Measurements from ENCODE around the gene HERPUD2.

HERPUD2 gene

DNA sequence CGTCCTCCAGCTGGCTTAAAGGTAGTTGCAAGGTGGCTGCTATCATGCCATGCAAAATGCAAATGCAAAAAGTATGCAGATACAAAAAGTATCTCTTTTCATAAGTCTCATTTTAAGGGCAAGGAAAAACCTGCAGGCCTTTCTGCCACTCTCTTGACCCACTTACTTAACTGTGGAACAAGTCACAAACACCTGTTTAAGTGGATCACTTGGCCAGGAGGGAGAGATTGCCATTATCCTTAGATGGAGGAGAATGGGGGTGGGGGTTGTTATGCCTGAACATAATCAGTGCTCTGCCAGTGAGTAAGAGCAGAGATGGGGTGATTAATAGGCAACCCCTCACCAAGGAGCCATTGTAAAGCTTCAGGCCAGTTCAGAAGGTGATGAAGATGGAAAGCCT, 25.1 kb upstream of the HERPUD2 start:
- no peak overlapping the region for H3K4me3 ChIP-seq (replicated peaks; ENCODE audit: low read depth, low read length)
- no peaks in the 10 kb centered on the region for H3K27me3 ChIP-seq (replicated peaks; ENCODE audit: control insufficient read depth, insufficient read depth, low read length)
- H3K36me3 ChIP-seq (ENCODE audit: control insufficient read depth, insufficient read depth, low read length), result no peaks in the 10 kb centered on the region
- TF ChIP-seq, protein P1, sequence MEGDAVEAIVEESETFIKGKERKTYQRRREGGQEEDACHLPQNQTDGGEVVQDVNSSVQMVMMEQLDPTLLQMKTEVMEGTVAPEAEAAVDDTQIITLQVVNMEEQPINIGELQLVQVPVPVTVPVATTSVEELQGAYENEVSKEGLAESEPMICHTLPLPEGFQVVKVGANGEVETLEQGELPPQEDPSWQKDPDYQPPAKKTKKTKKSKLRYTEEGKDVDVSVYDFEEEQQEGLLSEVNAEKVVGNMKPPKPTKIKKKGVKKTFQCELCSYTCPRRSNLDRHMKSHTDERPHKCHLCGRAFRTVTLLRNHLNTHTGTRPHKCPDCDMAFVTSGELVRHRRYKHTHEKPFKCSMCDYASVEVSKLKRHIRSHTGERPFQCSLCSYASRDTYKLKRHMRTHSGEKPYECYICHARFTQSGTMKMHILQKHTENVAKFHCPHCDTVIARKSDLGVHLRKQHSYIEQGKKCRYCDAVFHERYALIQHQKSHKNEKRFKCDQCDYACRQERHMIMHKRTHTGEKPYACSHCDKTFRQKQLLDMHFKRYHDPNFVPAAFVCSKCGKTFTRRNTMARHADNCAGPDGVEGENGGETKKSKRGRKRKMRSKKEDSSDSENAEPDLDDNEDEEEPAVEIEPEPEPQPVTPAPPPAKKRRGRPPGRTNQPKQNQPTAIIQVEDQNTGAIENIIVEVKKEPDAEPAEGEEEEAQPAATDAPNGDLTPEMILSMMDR (IDR thresholded peaks at IDR 0.05; ENCODE audit: insufficient read depth, low read length, poor library complexity, severe bottlenecking), result no peak
- DNase-seq (ENCODE audit: extremely low read depth, insufficient read length), result no peak

DNA sequence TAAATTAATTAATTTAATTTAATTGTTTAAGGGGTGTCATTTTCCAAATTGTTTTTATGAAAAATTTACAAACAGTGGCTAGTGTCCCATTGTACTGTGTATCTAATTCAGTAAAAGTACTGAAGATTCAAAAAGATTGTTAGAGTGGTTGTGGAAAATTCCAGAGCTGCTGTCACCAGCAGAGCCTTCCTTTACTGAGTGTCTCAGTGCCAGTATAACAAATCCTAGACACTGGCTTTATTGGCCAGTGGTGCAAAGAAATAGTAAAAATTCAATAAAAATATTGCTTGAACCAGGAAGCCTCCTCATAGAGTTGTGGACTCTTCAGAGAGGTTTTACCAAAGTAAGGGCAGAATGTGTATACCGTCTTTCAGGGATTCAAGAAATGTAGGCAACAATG, 23.1 kb upstream of the HERPUD2 start:
- TF ChIP-seq, protein P1 (IDR thresholded peaks at IDR 0.05; ENCODE audit: insufficient read depth, low read length, poor library complexity, severe bottlenecking), result no peak
- H3K4me3 ChIP-seq (replicated peaks; ENCODE audit: low read depth, low read length), result no peak overlapping the region
- no peak for DNase-seq (ENCODE audit: extremely low read depth, insufficient read length)
- no peaks in the 10 kb centered on the region for H3K36me3 ChIP-seq (ENCODE audit: control insufficient read depth, insufficient read depth, low read length)
- H3K27me3 ChIP-seq (replicated peaks; ENCODE audit: control insufficient read depth, insufficient read depth, low read length), result no peaks in the 10 kb centered on the region

DNA sequence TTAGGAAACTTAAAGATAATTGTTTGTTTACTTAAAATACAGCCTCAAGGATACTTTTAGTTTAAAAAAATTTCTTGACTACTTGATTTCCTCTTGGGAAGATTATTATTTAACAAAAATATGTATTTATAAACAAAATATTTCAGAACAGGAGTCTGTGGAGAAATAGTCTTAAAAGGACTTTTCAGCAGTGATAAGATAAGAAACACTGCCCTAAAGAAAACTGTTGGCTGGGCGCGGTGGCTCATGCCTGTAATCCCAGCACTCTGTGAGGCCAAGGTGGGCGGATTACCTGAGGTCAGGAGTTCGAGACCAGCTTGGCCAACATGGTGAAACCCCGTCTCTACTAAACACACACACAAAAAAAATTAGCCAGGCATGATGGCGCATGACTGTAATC, 22.6 kb upstream of the HERPUD2 start:
- DNase-seq (ENCODE audit: extremely low read depth, insufficient read length), result no peak
- Histone ChIP-seq H3K4me3 (replicated peaks; ENCODE audit: low read depth, low read length) (no peak overlapping the region), H3K36me3 (ENCODE audit: control insufficient read depth, insufficient read depth, low read length) (no peaks in the 10 kb centered on the region), H3K27me3 (replicated peaks; ENCODE audit: control insufficient read depth, insufficient read depth, low read length) (no peaks in the 10 kb centered on the region)
- TF ChIP-seq, protein P1 (IDR thresholded peaks at IDR 0.05; ENCODE audit: insufficient read depth, low read length, poor library complexity, severe bottlenecking), result no peak

DNA sequence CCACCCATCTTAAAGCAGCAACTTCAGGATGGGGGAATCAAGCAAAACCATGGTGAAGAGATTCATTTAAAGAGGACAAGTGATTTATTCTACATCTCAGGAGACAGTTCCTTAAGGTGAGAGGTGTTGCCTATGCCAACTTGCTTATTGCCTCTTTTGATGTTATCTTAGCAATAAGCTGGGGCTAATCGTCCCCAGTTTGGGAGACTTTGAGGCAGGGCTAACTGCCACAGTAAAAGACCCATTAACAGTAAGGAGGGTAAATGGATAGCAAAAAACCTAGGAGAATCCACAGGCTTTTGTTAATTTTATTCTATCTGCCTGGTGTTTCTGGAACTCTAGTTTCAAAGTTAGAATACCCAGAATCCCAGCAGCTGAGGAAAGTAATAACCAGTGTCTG, 22.1 kb upstream of the HERPUD2 start:
- H3K36me3 ChIP-seq (ENCODE audit: control insufficient read depth, insufficient read depth, low read length), result no peaks in the 10 kb centered on the region
- no peak for DNase-seq (ENCODE audit: extremely low read depth, insufficient read length)
- no peaks in the 10 kb centered on the region for H3K27me3 ChIP-seq (replicated peaks; ENCODE audit: control insufficient read depth, insufficient read depth, low read length)
- no peak overlapping the region for H3K4me3 ChIP-seq (replicated peaks; ENCODE audit: low read depth, low read length)
- TF ChIP-seq, protein P1 (IDR thresholded peaks at IDR 0.05; ENCODE audit: insufficient read depth, low read length, poor library complexity, severe bottlenecking), result no peak

DNA sequence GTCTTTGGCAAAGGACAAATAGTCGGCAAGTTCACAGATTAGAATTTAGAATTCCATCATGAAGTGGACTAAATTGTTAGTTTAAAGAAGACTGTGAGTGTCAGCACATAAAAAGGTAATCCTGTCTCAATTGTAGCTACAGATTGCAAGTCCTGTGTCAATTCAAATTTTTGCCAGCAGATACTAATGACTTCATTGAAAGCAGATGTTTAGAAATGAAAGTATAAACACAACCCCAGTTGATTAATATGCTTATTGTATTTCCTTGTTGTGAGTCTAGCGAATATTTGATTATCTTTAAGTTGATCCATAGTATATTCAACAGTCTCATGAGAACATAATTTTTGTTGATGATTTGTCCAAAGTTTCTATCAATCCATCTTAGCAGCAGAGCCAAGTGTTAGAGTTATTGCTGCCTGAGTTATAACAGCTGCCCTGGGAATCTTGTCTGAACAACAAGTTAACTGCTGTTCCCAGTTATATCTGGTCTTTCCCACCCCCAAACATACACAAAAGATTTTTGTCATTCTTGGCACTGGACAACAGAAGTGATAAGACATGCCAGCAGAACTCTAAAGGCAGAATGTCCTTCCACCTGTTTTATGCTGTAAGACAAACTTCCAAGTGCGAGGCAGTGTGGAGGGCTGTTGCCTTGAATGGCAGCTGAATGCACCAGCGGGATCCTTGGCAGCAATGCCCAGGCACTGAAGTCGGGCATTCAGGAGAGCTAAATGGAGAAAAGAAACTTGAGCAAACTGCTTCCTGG, 21.3 kb upstream of the HERPUD2 start:
- H3K36me3 ChIP-seq (ENCODE audit: control insufficient read depth, insufficient read depth, low read length), result no peaks in the 10 kb centered on the region
- H3K27me3 ChIP-seq (replicated peaks; ENCODE audit: control insufficient read depth, insufficient read depth, low read length), result no peaks in the 10 kb centered on the region
- H3K4me3 ChIP-seq (replicated peaks; ENCODE audit: low read depth, low read length), result no peak overlapping the region
- no peak for DNase-seq (ENCODE audit: extremely low read depth, insufficient read length)
- TF ChIP-seq, protein P1 (IDR thresholded peaks at IDR 0.05; ENCODE audit: insufficient read depth, low read length, poor library complexity, severe bottlenecking), result no peak

DNA sequence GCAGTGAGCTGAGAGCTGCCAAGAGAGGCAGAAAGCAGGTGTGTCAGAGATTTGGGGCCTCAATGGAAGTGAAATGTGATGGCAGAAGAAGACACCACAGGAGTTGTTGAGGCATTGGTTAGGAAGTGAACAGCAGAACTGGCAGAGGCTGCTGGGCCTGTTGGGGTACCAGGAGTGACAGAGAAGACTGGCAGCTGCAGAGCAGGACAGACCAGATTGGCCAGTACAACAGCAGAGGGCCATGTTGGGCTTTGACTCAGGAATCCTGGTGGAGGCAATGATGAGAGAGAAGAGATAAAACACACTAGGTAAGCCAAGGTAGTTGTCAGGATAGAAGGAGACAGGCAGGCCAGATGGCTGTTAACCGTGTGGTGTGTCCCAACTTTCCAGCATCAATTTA, 19.9 kb upstream of the HERPUD2 start:
- TF ChIP-seq, protein P1 (IDR thresholded peaks at IDR 0.05; ENCODE audit: insufficient read depth, low read length, poor library complexity, severe bottlenecking), result peak; percentile 29
- Histone ChIP-seq H3K4me3 (replicated peaks; ENCODE audit: low read depth, low read length) (no peak overlapping the region), H3K27me3 (replicated peaks; ENCODE audit: control insufficient read depth, insufficient read depth, low read length) (no peaks in the 10 kb centered on the region), H3K36me3 (ENCODE audit: control insufficient read depth, insufficient read depth, low read length) (no peaks in the 10 kb centered on the region)
- DNase-seq (ENCODE audit: extremely low read depth, insufficient read length), result no peak

All from GM06990 (cell line).